Measurements from ENCODE around the gene SLC25A5.
A peak's percentile ranks its signal among the peaks of the same experiment; 100 is the strongest.
"Not testable (repeated sequence)": the region's sequence is repeated elsewhere in the genome, so short reads cannot be mapped to it uniquely, and the experiment has no call there.

The SLC25A5 gene

DNA sequence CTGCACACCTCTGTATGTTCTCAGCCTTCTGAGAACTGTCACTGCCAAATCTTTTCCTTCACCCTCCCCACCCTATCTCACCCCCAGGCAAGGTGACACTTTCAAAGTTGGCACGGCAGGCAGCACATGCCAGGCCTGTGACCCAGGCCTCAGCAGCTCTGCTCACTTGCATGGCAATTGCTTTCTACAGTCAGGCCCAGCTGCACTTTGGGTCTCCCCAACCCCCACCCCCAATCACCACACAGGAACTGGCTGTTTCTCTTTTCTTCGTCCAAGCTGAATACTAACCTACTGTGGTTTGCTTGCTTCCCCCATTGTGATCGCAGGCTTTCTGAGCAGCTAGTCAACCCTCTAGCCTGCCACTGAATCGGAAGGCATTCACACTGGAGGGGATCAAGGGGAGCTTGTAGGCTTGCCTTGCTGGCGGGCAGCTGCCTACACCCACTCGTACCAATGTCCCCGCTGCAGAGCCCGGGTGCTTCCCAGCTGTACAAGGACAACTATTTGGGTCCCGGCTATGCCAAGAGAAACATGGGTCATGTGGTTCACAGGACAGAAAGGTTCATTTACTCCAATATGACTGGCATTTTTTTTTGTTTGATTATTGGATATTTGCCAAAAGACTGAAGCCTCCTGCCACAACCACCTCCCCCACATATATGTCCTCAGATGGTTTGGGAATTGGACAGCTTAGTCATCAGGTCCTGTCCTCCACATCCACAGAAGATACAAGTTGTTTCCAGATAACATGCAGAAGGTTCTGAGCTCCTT, 41.0 kb upstream of the SLC25A5 start:
- Histone ChIP-seq H3K4me2 (ENCODE audit: low read depth, low read length, poor library complexity, severe bottlenecking) (peak overlapping the region; percentile 72), H3K27me3 (ENCODE audit: insufficient read depth, low read length, poor library complexity, severe bottlenecking) (no peaks in the 10 kb centered on the region), H3K4me3 (ENCODE audit: low read length, poor library complexity, severe bottlenecking) (peak overlapping the region; percentile 65), H4K20me1 (ENCODE audit: insufficient read depth, low read length, poor library complexity, severe bottlenecking) (no peaks in the 10 kb centered on the region), H3K9ac (ENCODE audit: low read depth, low read length, poor library complexity, severe bottlenecking) (peak overlapping the region; percentile 75), H3K4me1 (ENCODE audit: insufficient read depth, low read length, poor library complexity, severe bottlenecking) (peaks cover 41% of the 10 kb centered on the region), H3K79me2 (ENCODE audit: insufficient read depth, low read length) (no peaks in the 10 kb centered on the region), H3K36me3 (ENCODE audit: insufficient read depth, low read length) (no peaks in the 10 kb centered on the region), H3K9me2 (replicated peaks; ENCODE audit: low read depth, low read length) (no peaks in the 10 kb centered on the region), H3K9me3 (ENCODE audit: insufficient read depth, low read depth, low read length) (no peaks in the 10 kb centered on the region), H3F3A (ENCODE audit: low read depth) (peaks cover 4% of the 10 kb centered on the region; the same call in 1 of the 2 replicates), H2AFZ (ENCODE audit: low read length) (peak overlapping the region; percentile 45; the same call in 1 of the 2 replicates)
- TF ChIP-seq, protein P1, sequence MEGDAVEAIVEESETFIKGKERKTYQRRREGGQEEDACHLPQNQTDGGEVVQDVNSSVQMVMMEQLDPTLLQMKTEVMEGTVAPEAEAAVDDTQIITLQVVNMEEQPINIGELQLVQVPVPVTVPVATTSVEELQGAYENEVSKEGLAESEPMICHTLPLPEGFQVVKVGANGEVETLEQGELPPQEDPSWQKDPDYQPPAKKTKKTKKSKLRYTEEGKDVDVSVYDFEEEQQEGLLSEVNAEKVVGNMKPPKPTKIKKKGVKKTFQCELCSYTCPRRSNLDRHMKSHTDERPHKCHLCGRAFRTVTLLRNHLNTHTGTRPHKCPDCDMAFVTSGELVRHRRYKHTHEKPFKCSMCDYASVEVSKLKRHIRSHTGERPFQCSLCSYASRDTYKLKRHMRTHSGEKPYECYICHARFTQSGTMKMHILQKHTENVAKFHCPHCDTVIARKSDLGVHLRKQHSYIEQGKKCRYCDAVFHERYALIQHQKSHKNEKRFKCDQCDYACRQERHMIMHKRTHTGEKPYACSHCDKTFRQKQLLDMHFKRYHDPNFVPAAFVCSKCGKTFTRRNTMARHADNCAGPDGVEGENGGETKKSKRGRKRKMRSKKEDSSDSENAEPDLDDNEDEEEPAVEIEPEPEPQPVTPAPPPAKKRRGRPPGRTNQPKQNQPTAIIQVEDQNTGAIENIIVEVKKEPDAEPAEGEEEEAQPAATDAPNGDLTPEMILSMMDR (conservative IDR thresholded peaks at IDR 0.05; ENCODE audit: low read length) = no peak
- no peak for TF ChIP-seq EZH2phosphoT487 (IDR thresholded peaks at IDR 0.05; ENCODE audit: borderline replicate concordance)

DNA sequence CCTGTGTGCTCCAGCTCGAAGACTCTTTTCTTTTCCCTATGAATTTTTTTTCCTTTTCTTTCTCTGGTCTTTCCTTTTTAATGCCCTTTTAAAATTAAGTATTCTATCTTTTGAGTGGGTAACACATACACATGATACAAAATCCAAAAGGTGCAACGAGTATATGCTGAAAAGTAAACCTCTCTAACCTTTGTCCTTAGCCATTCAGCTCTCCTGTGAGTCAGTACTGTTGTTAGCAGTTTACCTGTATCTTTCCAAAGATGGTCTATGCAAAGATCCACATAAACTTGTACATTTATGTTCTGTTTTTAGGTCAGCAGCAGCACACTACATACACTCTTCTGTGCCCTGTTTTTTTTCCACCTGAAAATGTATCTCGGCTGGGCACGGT, 40.5 kb upstream of the SLC25A5 start:
- TF ChIP-seq, protein P1 (conservative IDR thresholded peaks at IDR 0.05; ENCODE audit: low read length) = no peak
- TF ChIP-seq EZH2phosphoT487 (IDR thresholded peaks at IDR 0.05; ENCODE audit: borderline replicate concordance) = no peak
- H3K79me2 ChIP-seq (ENCODE audit: insufficient read depth, low read length) = no peaks in the 10 kb centered on the region
- H3K4me2 ChIP-seq (ENCODE audit: low read depth, low read length, poor library complexity, severe bottlenecking) = peak overlapping the region; percentile 72
- no peaks in the 10 kb centered on the region for H3K36me3 ChIP-seq (ENCODE audit: insufficient read depth, low read length)
- no peaks in the 10 kb centered on the region for H3K9me3 ChIP-seq (ENCODE audit: insufficient read depth, low read depth, low read length)
- no peaks in the 10 kb centered on the region for H4K20me1 ChIP-seq (ENCODE audit: insufficient read depth, low read length, poor library complexity, severe bottlenecking)
- H3K9ac ChIP-seq (ENCODE audit: low read depth, low read length, poor library complexity, severe bottlenecking) = peak overlapping the region; percentile 75
- H2AFZ ChIP-seq (ENCODE audit: low read length) = 0 out of 2 replicates have a peak overlapping the region, but pooled peaks have one; percentile 45
- no peaks in the 10 kb centered on the region for H3K27me3 ChIP-seq (ENCODE audit: insufficient read depth, low read length, poor library complexity, severe bottlenecking)
- no peaks in the 10 kb centered on the region for H3K9me2 ChIP-seq (replicated peaks; ENCODE audit: low read depth, low read length)
- H3F3A ChIP-seq (ENCODE audit: low read depth) = peaks cover 4% of the 10 kb centered on the region; the same call in 1 of the 2 replicates
- H3K4me1 ChIP-seq (ENCODE audit: insufficient read depth, low read length, poor library complexity, severe bottlenecking) = peaks cover 41% of the 10 kb centered on the region
- peak overlapping the region; percentile 65 for H3K4me3 ChIP-seq (ENCODE audit: low read length, poor library complexity, severe bottlenecking)

DNA sequence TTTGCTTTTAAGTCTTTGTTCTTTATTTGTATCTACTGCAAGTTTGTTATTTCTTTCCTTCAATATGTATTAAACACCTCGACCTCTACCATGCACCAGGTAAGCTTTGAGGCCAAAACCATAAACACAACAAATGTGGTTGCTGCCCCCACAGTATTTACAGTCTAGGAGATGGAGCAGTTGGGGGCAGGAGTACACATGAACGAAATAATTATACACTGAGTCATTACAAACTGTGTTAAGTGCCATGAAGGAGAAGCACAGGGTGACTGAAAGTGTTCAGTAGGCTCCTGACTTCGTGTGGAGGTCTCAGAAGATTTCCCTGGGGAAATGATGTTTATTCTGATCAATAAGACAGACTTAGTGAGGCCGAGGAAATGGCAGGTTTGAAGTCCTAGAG, 38.8 kb upstream of the SLC25A5 start:
- Histone ChIP-seq H3K27me3 (ENCODE audit: insufficient read depth, low read length, poor library complexity, severe bottlenecking) (no peaks in the 10 kb centered on the region), H2AFZ (ENCODE audit: low read length) (no peak overlapping the region), H3K9me2 (replicated peaks; ENCODE audit: low read depth, low read length) (no peaks in the 10 kb centered on the region), H3K4me2 (ENCODE audit: low read depth, low read length, poor library complexity, severe bottlenecking) (no peak overlapping the region), H3K79me2 (ENCODE audit: insufficient read depth, low read length) (no peaks in the 10 kb centered on the region), H3K4me1 (ENCODE audit: insufficient read depth, low read length, poor library complexity, severe bottlenecking) (peaks cover 41% of the 10 kb centered on the region), H3K9me3 (ENCODE audit: insufficient read depth, low read depth, low read length) (no peaks in the 10 kb centered on the region), H3K36me3 (ENCODE audit: insufficient read depth, low read length) (no peaks in the 10 kb centered on the region), H3F3A (ENCODE audit: low read depth) (peaks cover 4% of the 10 kb centered on the region; the same call in 1 of the 2 replicates), H3K9ac (ENCODE audit: low read depth, low read length, poor library complexity, severe bottlenecking) (no peak overlapping the region), H3K4me3 (ENCODE audit: low read length, poor library complexity, severe bottlenecking) (no peak overlapping the region), H4K20me1 (ENCODE audit: insufficient read depth, low read length, poor library complexity, severe bottlenecking) (no peaks in the 10 kb centered on the region)
- no peak for TF ChIP-seq EZH2phosphoT487 (IDR thresholded peaks at IDR 0.05; ENCODE audit: borderline replicate concordance)
- TF ChIP-seq, protein P1 (conservative IDR thresholded peaks at IDR 0.05; ENCODE audit: low read length) = no peak

DNA sequence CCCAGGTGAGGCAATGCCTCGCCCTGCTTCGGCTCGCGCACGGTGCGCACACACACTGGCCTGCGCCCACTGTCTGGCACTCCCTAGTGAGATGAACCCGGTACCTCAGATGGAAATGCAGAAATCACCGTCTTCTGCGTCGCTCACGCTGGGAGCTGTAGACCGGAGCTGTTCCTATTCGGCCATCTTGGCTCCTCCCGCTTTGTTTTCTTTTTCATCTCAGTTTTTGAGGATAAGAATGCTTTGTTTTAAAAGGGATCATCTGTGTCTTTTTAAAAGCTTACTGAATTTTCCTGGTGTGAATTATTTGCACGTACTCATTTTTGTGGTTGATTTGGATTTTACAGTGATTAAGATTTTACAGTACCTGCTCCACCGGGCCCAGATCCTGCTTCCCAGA, 26.9 kb upstream of the SLC25A5 start:
- not testable (repeated sequence) for H3K9ac ChIP-seq (ENCODE audit: low read depth, low read length, poor library complexity, severe bottlenecking); H3K36me3 ChIP-seq (ENCODE audit: insufficient read depth, low read length); H3K9me2 ChIP-seq (replicated peaks; ENCODE audit: low read depth, low read length); H3F3A ChIP-seq (ENCODE audit: low read depth); H2AFZ ChIP-seq (ENCODE audit: low read length); H3K4me2 ChIP-seq (ENCODE audit: low read depth, low read length, poor library complexity, severe bottlenecking); H3K4me1 ChIP-seq (ENCODE audit: insufficient read depth, low read length, poor library complexity, severe bottlenecking); H4K20me1 ChIP-seq (ENCODE audit: insufficient read depth, low read length, poor library complexity, severe bottlenecking); H3K79me2 ChIP-seq (ENCODE audit: insufficient read depth, low read length); H3K27me3 ChIP-seq (ENCODE audit: insufficient read depth, low read length, poor library complexity, severe bottlenecking); H3K9me3 ChIP-seq (ENCODE audit: insufficient read depth, low read depth, low read length); H3K4me3 ChIP-seq (ENCODE audit: low read length, poor library complexity, severe bottlenecking)

Measured in Loucy (cell line).